SK-N-SH (cell line): ENCODE results near the gene WWC2.

Experiments used
- CTCF ChIP-seq: fragments of 200-600 bp; sonication (generic); IDR thresholded peaks from 2 replicates; pipeline ENCODE4 v1.6.1; 2017; ENCODE audit warnings: antibody characterized with exemption, mild to moderate bottlenecking, moderate library complexity
- EZH2phosphoT487 ChIP-seq: fragments of 200-600 bp; sonication (generic); IDR thresholded peaks from 2 replicates; pipeline ENCODE4 v1.6.1; 2017; ENCODE audit warnings: low read depth, mixed run types, mild to moderate bottlenecking, antibody characterized with exemption, moderate library complexity, borderline replicate concordance
- JUND ChIP-seq: IDR thresholded peaks from 2 replicates; pipeline ENCODE4 v1.4.0; 2012

- no peak for TF ChIP-seq EZH2phosphoT487
- peak; percentile 36; the same call in 1 of the 2 replicates for TF ChIP-seq CTCF
- no peak for TF ChIP-seq JUND
Measured at GRCh38 chr4:183141997-183142396, 42.9 kb downstream of the WWC2 start.
